H1 (cell line): ENCODE measurements around the gene RPS18. TPM values are rescaled to one million over a fixed set of nuclear protein-coding genes. Genes with fewer than 3 reads are reported as not detected.

ENCODE experiments used
- CTCF ChIA-PET: fragments of 300-600 bp; sonication (Branson Sonifier 250); formaldehyde crosslinking; loops from one replicate; lab custom pipeline; 2021; ENCODE audit not compliant: partially characterized antibody; lab: Charles Lee
- POLR2A ChIA-PET: fragments of 300-600 bp; sonication (Branson Sonifier 250); formaldehyde crosslinking; loops from one replicate; lab custom pipeline; 2021; ENCODE audit warnings: inconsistent platforms; ENCODE audit not compliant: partially characterized antibody; lab: Charles Lee
- DNase-seq, 2 experiments: peaks; one replicate each; pipeline versions ENCODE4 v3.0.0 to v3.0.0-alpha.2; 2010 to 2022; ENCODE audit warnings: low spot score in 2 of 2, low read depth in 1 of 2, mixed read lengths in 1 of 2
- FAIRE-seq: peaks from 2 replicates; lab custom pipeline; 2011; peaks lifted over from hg19 to GRCh38; lab: Jason Lieb, UNC
- H2AFZ ChIP-seq: 2 replicates; pipeline ENCODE4 v1.8.1; 2012; ENCODE audit warnings: low read length, inconsistent platforms
- H2AK5ac ChIP-seq: 2 replicates; pipeline ENCODE4 v1.6.1; 2013; ENCODE audit warnings: low read depth, low read length
- H2BK120ac ChIP-seq: replicated peaks from 2 replicates; pipeline ENCODE3; 2013; ENCODE audit warnings: low read depth, low read length, inconsistent platforms
- H2BK12ac ChIP-seq: 2 replicates; pipeline ENCODE4 v1.6.1; 2013; ENCODE audit warnings: low read depth, low read length
- H2BK15ac ChIP-seq: 2 replicates; pipeline ENCODE4 v1.6.1; 2013; ENCODE audit warnings: low read length
- H2BK20ac ChIP-seq: 2 replicates; pipeline ENCODE4 v1.6.1; 2013; ENCODE audit warnings: low read length
- H2BK5ac ChIP-seq: 2 replicates; pipeline ENCODE4 v1.6.1; 2013; ENCODE audit warnings: low read depth, low read length
- H3K14ac ChIP-seq: 2 replicates; pipeline ENCODE4 v1.6.1; 2013; ENCODE audit warnings: inconsistent platforms; ENCODE audit not compliant: insufficient read length
- H3K18ac ChIP-seq: 2 replicates; pipeline ENCODE4 v1.6.1; 2013; ENCODE audit warnings: low read length; ENCODE audit errors: extremely low read depth
- H3K23ac ChIP-seq: 2 replicates; pipeline ENCODE4 v1.6.1; 2013; ENCODE audit warnings: inconsistent platforms; ENCODE audit not compliant: insufficient read length
- H3K23me2 ChIP-seq: 2 replicates; pipeline ENCODE4 v1.6.1; 2013; ENCODE audit warnings: low read depth, low read length
- H3K27ac ChIP-seq: 2 replicates; pipeline ENCODE4 v1.6.1; 2011; ENCODE audit warnings: low read depth, low read length, inconsistent platforms
- H3K27me3 ChIP-seq, 4 experiments: replicated peaks in 1 of 4; 1 replicate in 1 of 4; 2 replicates in 3 of 4; pipeline versions ENCODE4 v1.6.1 to v1.8.1; 2011 to 2013; ENCODE audit warnings: low read length in 3 of 4, mild to moderate bottlenecking in 3 of 4, inconsistent platforms in 2 of 4, mixed read lengths in 2 of 4, moderate library complexity in 1 of 4; ENCODE audit not compliant: control insufficient read depth in 3 of 4, insufficient read depth in 3 of 4; ENCODE audit errors: extremely low read depth in 1 of 4
- H3K36me3 ChIP-seq, 4 experiments: 2 replicates each; pipeline versions ENCODE4 v1.6.1 to v1.8.1; 2011 to 2013; ENCODE audit warnings: mild to moderate bottlenecking in 4 of 4, low read length in 3 of 4, moderate library complexity in 2 of 4, control low read depth in 1 of 4, inconsistent platforms in 1 of 4; ENCODE audit not compliant: insufficient read depth in 4 of 4, control insufficient read depth in 2 of 4
- H3K4ac ChIP-seq: replicated peaks from 2 replicates; pipeline ENCODE3; 2013; ENCODE audit warnings: low read length, low read depth, mixed read lengths, inconsistent platforms; ENCODE audit not compliant: insufficient read length
- H3K4me1 ChIP-seq, 4 experiments: replicated peaks in 1 of 4; 1 replicate in 1 of 4; 2 replicates in 3 of 4; pipeline versions ENCODE4 v1.6.1 to v1.8.1; 2011 to 2013; ENCODE audit warnings: low read length in 3 of 4, inconsistent platforms in 2 of 4, mixed read lengths in 1 of 4; ENCODE audit not compliant: insufficient read depth in 4 of 4, control insufficient read depth in 3 of 4
- H3K4me2 ChIP-seq, 2 experiments: 2 replicates each; pipeline versions ENCODE4 v1.6.1 to v1.8.1; 2011 to 2013; ENCODE audit warnings: low read depth in 2 of 2, low read length in 2 of 2, control low read depth in 1 of 2, inconsistent platforms in 1 of 2, mild to moderate bottlenecking in 1 of 2; ENCODE audit not compliant: insufficient read depth in 1 of 2
- H3K4me3 ChIP-seq, 4 experiments: fragments of 200-600, 300-600 bp in 1 of 4; sonication (generic), shearing (Covaris generic), sonication (Bioruptor Twin) in 1 of 4; 2 replicates each; pipeline versions ENCODE4 v1.5.1 to v1.8.1; 2011 to 2016; ENCODE audit warnings: low read length in 4 of 4, low read depth in 3 of 4, control low read depth in 2 of 4, inconsistent platforms in 2 of 4, mild to moderate bottlenecking in 2 of 4, mixed read lengths in 1 of 4, moderate library complexity in 1 of 4; ENCODE audit not compliant: insufficient read depth in 2 of 4; ENCODE audit errors: extremely low read depth in 1 of 4
- H3K56ac ChIP-seq: replicated peaks from 2 replicates; pipeline ENCODE3; 2013; ENCODE audit warnings: low read depth, mild to moderate bottlenecking, mixed read lengths, low read length, inconsistent platforms; ENCODE audit not compliant: insufficient read length
- H3K79me1 ChIP-seq: 2 replicates; pipeline ENCODE4 v1.6.1; 2013; ENCODE audit warnings: low read depth, low read length, control low read depth
- H3K79me2 ChIP-seq, 2 experiments: 2 replicates each; pipeline versions ENCODE4 v1.6.1 to v1.8.1; 2012 to 2013; ENCODE audit warnings: low read length in 2 of 2, mild to moderate bottlenecking in 2 of 2, inconsistent platforms in 1 of 2; ENCODE audit not compliant: insufficient read depth in 2 of 2, control insufficient read depth in 1 of 2
- H3K9ac ChIP-seq, 4 experiments: replicated peaks in 1 of 4; 1 replicate in 1 of 4; 2 replicates in 3 of 4; pipeline versions ENCODE4 v1.6.1 to v1.8.1; 2011 to 2013; ENCODE audit warnings: low read depth in 3 of 4, low read length in 3 of 4, control low read depth in 2 of 4, mild to moderate bottlenecking in 2 of 4, moderate library complexity in 2 of 4, inconsistent platforms in 1 of 4; ENCODE audit errors: extremely low read depth in 1 of 4
- H3K9me3 ChIP-seq, 2 experiments: 2 replicates each; pipeline versions ENCODE4 v1.6.1 to v1.8.1; 2012 to 2013; ENCODE audit warnings: mild to moderate bottlenecking in 2 of 2, moderate library complexity in 2 of 2, control low read depth in 1 of 2, inconsistent platforms in 1 of 2, low read depth in 1 of 2, low read length in 1 of 2, mixed read lengths in 1 of 2; ENCODE audit not compliant: insufficient read depth in 2 of 2
- H4K20me1 ChIP-seq, 2 experiments: replicated peaks in 1 of 2; 2 replicates each; pipeline versions ENCODE3 to v1.8.1; 2011 to 2013; ENCODE audit warnings: inconsistent platforms in 2 of 2, low read length in 2 of 2, mild to moderate bottlenecking in 1 of 2; ENCODE audit not compliant: insufficient read depth in 2 of 2, control insufficient read depth in 1 of 2
- H4K5ac ChIP-seq: 2 replicates; pipeline ENCODE4 v1.6.1; 2013; ENCODE audit warnings: low read length, low read depth, mixed read lengths, inconsistent platforms; ENCODE audit not compliant: insufficient read length
- H4K8ac ChIP-seq: 2 replicates; pipeline ENCODE4 v1.8.0; 2013; ENCODE audit warnings: mild to moderate bottlenecking, moderate library complexity, low read length, inconsistent platforms; ENCODE audit not compliant: insufficient read depth; ENCODE audit errors: extremely low read depth
- H4K91ac ChIP-seq: replicated peaks from 2 replicates; pipeline ENCODE3; 2013; ENCODE audit warnings: low read length, mixed read lengths, inconsistent platforms; ENCODE audit not compliant: insufficient read length
- BRCA1 ChIP-seq: IDR thresholded peaks from 2 replicates; pipeline ENCODE4 v1.6.1; 2012; ENCODE audit warnings: low read depth, low read length, improper control_type of control experiment
- CTBP2 ChIP-seq: IDR thresholded peaks from 2 replicates; pipeline ENCODE4 v1.7.0; 2011; ENCODE audit warnings: borderline replicate concordance, mild to moderate bottlenecking, moderate library complexity, mixed read lengths, low read length; ENCODE audit not compliant: insufficient read depth, insufficient read length
- EP300 ChIP-seq, 2 experiments: IDR thresholded peaks; 1 replicate in 1 of 2; 2 replicates in 1 of 2; pipeline ENCODE4 v1.6.1; 2011 to 2012; ENCODE audit warnings: low read depth in 2 of 2, low read length in 2 of 2, mild to moderate bottlenecking in 2 of 2, borderline replicate concordance in 1 of 2, inconsistent platforms in 1 of 2, moderate library complexity in 1 of 2
- NRF1 ChIP-seq: IDR thresholded peaks from 2 replicates; pipeline ENCODE4 v1.6.1; 2011; ENCODE audit warnings: mild to moderate bottlenecking, low read depth, low read length, improper control_type of control experiment
- RAD21 ChIP-seq, 2 experiments: IDR thresholded peaks in 1 of 2; conservative IDR thresholded peaks in 1 of 2; 2 replicates each; pipeline ENCODE4 v1.6.1; 2011; ENCODE audit warnings: low read depth in 2 of 2, low read length in 2 of 2, improper control_type of control experiment in 1 of 2, inconsistent platforms in 1 of 2, mild to moderate bottlenecking in 1 of 2, moderate library complexity in 1 of 2
- SIN3A ChIP-seq, 2 experiments: IDR thresholded peaks in 1 of 2; conservative IDR thresholded peaks in 1 of 2; 2 replicates each; pipeline ENCODE4 v1.6.1; 2011 to 2012; ENCODE audit warnings: low read length in 2 of 2, improper control_type of control experiment in 1 of 2, low read depth in 1 of 2, mild to moderate bottlenecking in 1 of 2
- WGBS, 2 experiments: shearing (Covaris generic) in 1 of 2; methylation state at CpG; one replicate each; pipeline versions ENCODE4 v1.1.6 to v1.1.7; 2013 to 2015; ENCODE audit warnings: low lambda C conversion rate in 2 of 2, mixed read lengths in 2 of 2, inconsistent platforms in 1 of 2, low coverage in 1 of 2, missing lambda C conversion rate in 1 of 2; ENCODE audit not compliant: insufficient replicate concordance in 2 of 2, insufficient coverage in 1 of 2, insufficient read length in 1 of 2; ENCODE audit errors: extremely low coverage in 1 of 2, missing lambda C conversion rate in 1 of 2; 5-methylcytosine and 5-hydroxymethylcytosine counted together
- polyA plus RNA-seq, 7 experiments: library from polyadenylated mRNA; depleted of rRNA in 3 of 7; stranded (reverse) in 5 of 7; unstranded in 2 of 7; fragments of >200 nt in 5 of 7; fragments of 200-250 nt in 2 of 7; gene quantifications; 1 replicate in 5 of 7; 2 replicates in 1 of 7; 4 replicates in 1 of 7; pipeline versions ENCODE4 v1.2.1 to v1.2.3, GENCODE V29; 2011 to 2013; ENCODE audit warnings: missing spikeins in 2 of 7, mixed read lengths in 2 of 7
- total RNA-seq: library from RNA; stranded (reverse); fragmentation: NEBNext Ultra II Directional; extraction: Animal tissue kit (Norgen Biotek cat#: 25700); gene quantifications from 2 replicates; pipeline ENCODE4 v1.2.1, GENCODE V29; 2021
- TF ChIP-seq, protein P1 (sequence below): IDR thresholded peaks from 2 replicates; pipeline ENCODE4 v1.6.1; 2012; ENCODE audit warnings: inconsistent platforms
- TF ChIP-seq, protein P2 (sequence below): IDR thresholded peaks from 2 replicates; pipeline ENCODE4 v1.6.1; 2011; ENCODE audit warnings: low read depth, mild to moderate bottlenecking, low read length; ENCODE audit not compliant: insufficient read depth

Gene RPS18
- total and polyA plus RNA-seq, 2 of the 8 experiments (the other 6 are each of a cell fraction or from before 2014, with no cell fraction given) = 2,796 to 7,099 TPM

DNA sequence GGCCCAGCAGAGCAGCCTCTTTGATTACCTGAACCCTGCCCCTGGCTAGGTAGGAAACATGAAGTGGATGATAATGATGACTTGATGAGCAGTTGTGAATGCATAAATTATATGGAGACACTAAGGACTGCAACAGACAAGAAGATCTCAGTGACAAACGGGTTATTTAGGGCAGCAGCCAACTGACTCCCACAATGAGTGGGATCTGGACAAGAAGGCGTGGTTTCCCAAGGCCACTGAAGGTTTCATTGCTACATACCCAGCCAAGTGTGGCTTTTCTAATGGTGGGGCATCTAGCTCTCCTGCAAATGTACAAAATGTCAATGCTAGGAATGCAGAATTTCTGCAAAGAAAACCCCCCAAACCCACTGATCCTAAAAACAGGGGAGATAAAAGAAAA, 34.1 kb upstream of the RPS18 start:
- Histone ChIP-seq H3K56ac (no peak overlapping the region), H3K4me3 (no peak overlapping the region), H2BK20ac (no peak overlapping the region), H4K8ac (no peak overlapping the region), H2BK120ac (no peak overlapping the region), H3K4ac (no peak overlapping the region), H4K91ac (no peak overlapping the region), H3K9ac (no peak overlapping the region), H3K23me2 (no peaks in the 10 kb centered on the region; the same call in 1 of the 2 replicates), H3K27ac (no peak overlapping the region), H4K5ac (no peak overlapping the region), H3K4me2 (no peak overlapping the region), H4K20me1 (no peaks in the 10 kb centered on the region), H3K79me1 (no peaks in the 10 kb centered on the region), H2BK12ac (no peak overlapping the region), H2AFZ (no peak overlapping the region), H3K79me2 (no peaks in the 10 kb centered on the region), H3K27me3 (peaks cover 0 to 3% (median 0%) of the 10 kb centered on the region in 4 experiments; a peak in 2 of 7 replicates), H3K23ac (no peak overlapping the region), H3K14ac (no peak overlapping the region), H3K36me3 (no peaks in the 10 kb centered on the region), H2AK5ac (no peak overlapping the region), H3K4me1 (peaks cover 0 to 3% (median 2%) of the 10 kb centered on the region in 4 experiments; a peak in 3 of 7 replicates), H2BK15ac (no peak overlapping the region), H3K9me3 (no peaks in the 10 kb centered on the region), H3K18ac (no peak overlapping the region), H2BK5ac (no peak overlapping the region)
- WGBS, 2 experiments = 85% methylated on average over 2 of the region's 2 CpGs; no CpG with 5 or more reads in 1 of the 2 experiments
- ChIA-PET POLR2A (interaction anchor here (1.5 kb wide), 1 partner anchor 29 kb away, joined by 4 read pairs; the partner anchor contains the start of gene RING1), CTCF (interaction anchor here (0.8 to 11.0 kb wide), 3 partner anchors 11 to 33 kb away, joined by 4 to 107 read pairs (median 4); partner anchors contain the start of gene HSD17B8)
- DNase-seq = no peak
- TF ChIP-seq CTBP2 (no peak), NRF1 (no peak), EP300 (IDR thresholded peaks at IDR 0.05; ENCODE audit: borderline replicate concordance in 1 of 2, low read depth in 2 of 2, low read length in 2 of 2) (no peak), RAD21 (IDR thresholded peaks at IDR 0.05 in 1 of 2, conservative IDR thresholded peaks at IDR 0.05 in 1 of 2; ENCODE audit: low read depth in 2 of 2, low read length in 2 of 2) (no peak), SIN3A (conservative IDR thresholded peaks at IDR 0.05 in 1 of 2, IDR thresholded peaks at IDR 0.05 in 1 of 2; ENCODE audit: low read depth in 1 of 2, low read length in 2 of 2) (no peak), BRCA1 (no peak)
- TF ChIP-seq, protein P1, sequence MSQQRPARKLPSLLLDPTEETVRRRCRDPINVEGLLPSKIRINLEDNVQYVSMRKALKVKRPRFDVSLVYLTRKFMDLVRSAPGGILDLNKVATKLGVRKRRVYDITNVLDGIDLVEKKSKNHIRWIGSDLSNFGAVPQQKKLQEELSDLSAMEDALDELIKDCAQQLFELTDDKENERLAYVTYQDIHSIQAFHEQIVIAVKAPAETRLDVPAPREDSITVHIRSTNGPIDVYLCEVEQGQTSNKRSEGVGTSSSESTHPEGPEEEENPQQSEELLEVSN = no peak
- TF ChIP-seq, protein P2, sequence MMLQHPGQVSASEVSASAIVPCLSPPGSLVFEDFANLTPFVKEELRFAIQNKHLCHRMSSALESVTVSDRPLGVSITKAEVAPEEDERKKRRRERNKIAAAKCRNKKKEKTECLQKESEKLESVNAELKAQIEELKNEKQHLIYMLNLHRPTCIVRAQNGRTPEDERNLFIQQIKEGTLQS = no peak
- no peak for FAIRE-seq
